GM12892 (cell line): ENCODE data around the gene GARS1.

Experiments used
- DNase-seq: peaks from one replicate; pipeline ENCODE4 v3.0.0; 2011; ENCODE audit not compliant: insufficient read length
- FAIRE-seq: peaks from 2 replicates; lab custom pipeline; 2011; peaks lifted over from hg19 to GRCh38; lab: Jason Lieb, UNC
- POLR2A ChIP-seq: IDR thresholded peaks from 2 replicates; pipeline ENCODE4 v1.6.1; 2011; ENCODE audit warnings: low read depth, low read length, control low read depth
- POLR2AphosphoS5 ChIP-seq: IDR thresholded peaks from 2 replicates; pipeline ENCODE4 v1.6.1; 2011; ENCODE audit warnings: low read depth, low read length, control low read depth
- TAF1 ChIP-seq: IDR thresholded peaks from 2 replicates; pipeline ENCODE4 v1.6.1; 2011; ENCODE audit warnings: low read depth, mild to moderate bottlenecking, control low read depth, low read length, borderline replicate concordance

The GARS1 gene

DNA sequence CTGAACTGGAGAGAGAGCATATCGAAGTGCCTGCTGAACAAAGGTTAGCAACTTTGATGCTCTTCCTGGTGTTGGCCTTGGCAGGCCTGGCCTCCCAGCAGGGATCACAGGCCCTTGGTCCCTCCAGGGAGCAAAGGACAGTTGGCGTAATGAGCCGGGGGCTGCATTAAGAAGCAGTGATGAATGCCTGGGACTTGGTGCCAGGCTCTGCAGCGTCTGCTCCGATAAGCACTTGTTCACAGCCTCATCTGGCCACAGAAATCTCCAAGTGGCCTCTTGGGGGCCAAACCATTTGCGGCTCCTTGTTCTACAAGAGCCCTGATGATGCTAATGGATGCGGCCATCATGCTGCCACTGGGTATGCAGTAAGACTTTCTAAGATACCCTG is 55.7 kb downstream of the GARS1 start:
- TF ChIP-seq POLR2AphosphoS5 (no peak), TAF1 (no peak), POLR2A (no peak)
- no peak for DNase-seq
- FAIRE-seq = no peak

DNA sequence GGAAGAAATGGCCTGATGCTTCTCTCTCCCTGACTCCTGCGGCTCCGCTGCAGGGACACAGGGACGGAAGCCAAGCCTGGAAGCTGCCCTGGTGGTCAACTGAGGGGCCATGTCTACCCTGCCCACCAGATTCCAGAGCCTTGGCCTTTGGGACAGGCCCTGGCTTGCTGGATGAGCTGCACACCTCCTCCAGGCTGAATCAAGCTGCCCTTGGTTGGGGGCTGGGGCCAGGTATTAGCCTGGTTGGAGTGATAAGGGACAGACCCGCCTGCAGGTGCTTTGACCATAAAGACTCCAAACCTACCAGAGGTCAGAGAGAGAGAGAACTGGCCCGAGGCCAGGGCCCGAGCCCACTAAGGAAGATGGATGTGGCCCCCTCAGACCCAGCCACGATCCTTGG is 57.5 kb downstream of the GARS1 start:
- FAIRE-seq = no peak
- no peak for DNase-seq
- no peak for TF ChIP-seq POLR2AphosphoS5
- no peak for TF ChIP-seq POLR2A
- TF ChIP-seq TAF1 = no peak

DNA sequence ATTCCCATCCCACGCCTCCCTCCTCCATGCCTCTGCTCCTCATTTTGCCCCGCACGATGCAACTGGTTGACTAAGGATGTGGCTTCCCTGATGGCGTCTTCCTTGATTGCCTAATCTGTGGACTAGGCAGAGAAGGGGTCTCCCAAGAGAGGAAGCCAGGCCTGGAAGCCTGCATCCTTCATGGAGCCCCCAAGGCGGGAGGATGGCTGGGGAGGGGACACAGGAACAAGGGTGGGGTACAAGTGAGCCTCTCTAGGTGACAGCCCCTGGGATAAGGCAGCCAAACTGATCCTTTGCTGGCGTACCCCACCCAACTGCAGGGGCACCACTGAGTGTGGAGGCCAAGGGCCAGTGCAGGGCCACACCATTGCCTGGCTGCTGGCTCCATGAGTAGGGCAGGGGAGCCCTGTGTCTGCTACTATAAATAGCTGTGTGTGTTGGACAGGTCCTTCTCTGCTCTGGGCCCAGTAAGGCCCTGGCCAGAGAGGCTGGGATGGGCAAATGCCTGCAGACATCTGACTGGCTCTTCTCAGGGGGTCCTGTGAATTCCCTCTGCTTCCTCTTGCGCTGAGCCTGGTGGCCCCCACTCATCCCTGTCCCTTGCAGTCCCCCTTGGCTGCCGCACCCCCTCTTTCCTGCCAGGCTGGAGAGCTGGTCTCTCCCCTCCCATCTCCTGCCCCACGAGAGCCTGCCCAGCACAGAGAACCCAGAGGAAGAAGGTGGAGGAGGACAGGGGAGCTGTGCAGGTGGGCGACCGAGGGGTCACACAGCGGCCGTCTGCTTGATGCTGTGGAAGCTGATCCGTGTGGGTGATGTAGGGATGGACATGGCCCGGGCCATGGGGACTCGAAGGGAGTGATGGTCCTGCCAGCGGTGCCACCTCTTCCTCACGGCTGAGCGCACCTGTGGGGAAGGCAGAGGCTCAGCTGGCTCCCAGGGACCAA is 58.3 kb downstream of the GARS1 start:
- TF ChIP-seq POLR2A (no peak), POLR2AphosphoS5 (no peak)
- FAIRE-seq (no peak), DNase-seq (no peak)

DNA sequence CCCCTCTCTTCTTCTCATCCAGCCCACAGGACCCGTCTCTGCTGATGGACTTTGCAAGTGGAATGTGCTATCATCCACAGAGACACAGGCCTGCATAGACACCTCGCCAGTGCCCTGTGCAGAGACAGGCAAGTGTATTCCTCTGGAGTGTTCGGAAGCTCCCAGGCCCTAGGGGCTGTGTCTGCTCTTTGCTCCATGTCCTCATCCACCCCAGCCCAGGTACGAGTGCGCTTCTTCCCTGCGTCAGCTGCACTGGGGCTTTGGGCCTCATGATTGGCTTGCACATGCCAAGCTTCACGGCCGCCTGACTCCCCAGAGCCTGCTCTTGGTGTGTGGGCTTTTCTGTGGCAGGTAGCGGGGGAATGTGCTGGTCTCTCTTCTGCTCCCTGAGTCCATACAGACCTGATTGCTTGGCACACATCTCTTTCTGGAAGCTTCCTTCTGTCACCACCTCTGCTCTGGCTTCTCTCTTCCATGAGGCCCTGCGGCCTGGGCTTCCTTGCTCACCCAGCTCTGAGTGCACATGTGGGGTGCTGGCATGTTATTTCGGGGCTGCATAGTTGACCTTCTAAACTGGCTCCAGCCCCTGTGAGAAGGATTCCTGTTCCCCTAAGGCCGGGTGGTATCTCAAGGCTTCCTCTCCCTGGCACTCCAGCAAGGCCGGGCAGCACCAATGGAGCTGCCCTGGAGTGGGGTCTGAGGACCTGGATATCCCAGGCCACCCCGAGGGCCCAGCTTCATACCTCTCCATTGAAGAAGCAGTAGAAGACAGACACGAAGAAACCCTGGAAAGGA is 59.8 kb downstream of the GARS1 start:
- FAIRE-seq (no peak), DNase-seq (no peak)
- TF ChIP-seq TAF1 (no peak), POLR2AphosphoS5 (no peak), POLR2A (no peak)

DNA sequence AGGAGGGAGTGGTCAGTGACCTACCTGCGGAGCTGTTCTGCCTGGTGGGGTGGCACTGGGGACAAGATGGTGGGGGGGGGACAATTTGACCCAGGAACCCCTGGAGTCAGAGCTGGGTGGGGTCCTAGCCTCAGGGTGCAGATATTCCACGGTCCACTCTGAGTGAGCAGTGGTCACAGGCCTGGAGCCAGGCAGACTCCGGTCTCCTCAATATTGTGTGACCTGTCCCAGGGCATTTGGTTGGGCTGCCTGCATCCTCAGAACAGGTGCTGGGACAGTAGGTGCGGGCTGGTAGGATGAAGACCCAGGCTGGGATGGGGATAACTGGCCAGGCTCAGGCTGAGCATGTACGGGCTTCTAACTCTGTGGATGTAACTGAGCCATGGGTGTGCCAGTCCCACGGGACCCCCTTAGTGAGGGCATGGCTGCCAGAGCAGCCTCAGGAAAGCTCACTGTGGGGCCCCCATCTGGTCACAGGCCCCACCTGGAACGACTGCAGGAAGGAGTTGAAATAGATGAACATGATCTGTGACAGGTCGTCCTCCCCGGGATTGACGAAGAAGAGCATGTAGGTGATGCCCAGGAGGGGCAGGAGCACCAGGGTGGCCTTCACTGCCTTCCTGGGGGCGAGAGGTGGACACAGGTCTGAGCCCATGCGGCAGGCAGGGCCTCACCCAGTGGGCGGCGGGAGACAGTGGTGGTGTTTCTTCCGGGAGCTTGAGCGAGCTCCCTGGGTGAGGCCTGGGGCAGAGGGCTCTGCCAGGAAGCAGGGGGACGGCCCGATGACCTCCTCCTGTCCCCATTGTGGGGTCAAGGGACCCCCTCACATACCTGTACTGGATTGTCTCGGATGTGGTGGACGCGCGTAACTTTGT is 60.7 kb downstream of the GARS1 start:
- FAIRE-seq = no peak
- no peak for DNase-seq
- TF ChIP-seq TAF1 = no peak
- TF ChIP-seq POLR2A = no peak
- no peak for TF ChIP-seq POLR2AphosphoS5

DNA sequence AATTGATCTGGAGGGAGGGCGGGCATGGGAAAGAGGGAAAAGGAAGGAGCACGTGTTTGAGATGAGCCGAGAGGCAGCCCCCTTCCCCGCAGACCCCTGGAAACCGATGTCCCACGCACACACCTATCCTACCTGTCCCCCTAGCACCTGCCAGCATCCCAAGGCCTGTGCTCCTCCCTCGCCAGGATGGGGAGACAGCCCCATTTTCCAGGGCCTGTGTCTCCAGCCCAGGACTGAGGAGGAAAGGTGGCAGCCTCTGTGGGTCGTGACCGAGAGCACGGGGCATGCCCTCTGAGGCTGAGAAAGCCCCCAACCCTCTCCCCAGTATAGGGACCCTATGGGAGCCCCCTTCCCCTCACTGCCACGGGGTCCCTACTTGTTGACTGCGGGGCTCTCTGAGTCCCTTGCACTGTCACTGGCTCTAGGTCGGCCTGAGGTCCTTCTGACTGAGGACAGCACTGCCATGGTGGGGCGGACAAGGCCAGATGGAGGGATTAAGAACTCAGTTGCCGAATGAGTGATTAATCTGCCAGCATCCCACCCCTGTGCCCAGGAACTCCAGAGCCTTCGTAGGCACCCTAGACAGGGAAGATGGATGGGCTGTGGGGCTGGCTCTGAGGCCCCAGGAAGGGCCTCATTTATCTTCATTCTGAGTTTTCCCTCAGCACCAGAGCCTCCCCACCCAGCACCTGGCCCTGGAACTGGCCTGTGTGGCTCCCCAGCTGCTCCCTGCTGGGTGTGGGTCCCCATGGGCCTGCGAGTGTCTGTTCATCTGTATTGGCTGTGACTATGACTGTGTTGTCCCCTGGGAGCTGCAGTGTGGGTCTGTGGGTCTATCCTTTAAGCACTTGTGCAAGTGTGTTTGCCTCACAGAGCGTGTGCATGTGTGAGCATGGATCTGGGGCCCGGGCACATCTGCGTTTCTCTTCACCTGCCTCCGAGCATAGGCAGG is 61.6 kb downstream of the GARS1 start:
- TF ChIP-seq POLR2AphosphoS5 = no peak
- TF ChIP-seq TAF1 = no peak
- no peak for TF ChIP-seq POLR2A
- FAIRE-seq (no peak), DNase-seq (no peak)

DNA sequence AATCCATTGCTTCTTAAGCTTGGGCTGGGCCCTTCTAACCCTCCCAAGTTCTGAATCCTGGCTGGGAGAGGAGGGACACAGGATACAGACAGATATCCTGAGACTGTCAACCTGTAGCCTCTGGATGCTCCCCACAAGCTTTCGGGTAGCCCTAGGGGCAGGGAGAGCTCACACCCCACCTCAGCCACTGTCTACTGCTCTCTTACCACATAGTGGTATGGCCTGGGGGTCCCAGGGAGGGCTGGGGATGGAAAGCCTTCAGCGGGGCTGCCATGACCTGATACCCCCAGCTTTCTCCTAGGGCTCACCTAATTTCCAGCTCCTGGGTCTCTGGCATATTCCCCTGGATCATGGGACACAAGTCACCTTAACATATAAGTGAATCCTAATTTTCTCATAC is 62.5 kb downstream of the GARS1 start:
- no peak for DNase-seq
- FAIRE-seq = no peak
- no peak for TF ChIP-seq POLR2A
- no peak for TF ChIP-seq POLR2AphosphoS5
- no peak for TF ChIP-seq TAF1

DNA sequence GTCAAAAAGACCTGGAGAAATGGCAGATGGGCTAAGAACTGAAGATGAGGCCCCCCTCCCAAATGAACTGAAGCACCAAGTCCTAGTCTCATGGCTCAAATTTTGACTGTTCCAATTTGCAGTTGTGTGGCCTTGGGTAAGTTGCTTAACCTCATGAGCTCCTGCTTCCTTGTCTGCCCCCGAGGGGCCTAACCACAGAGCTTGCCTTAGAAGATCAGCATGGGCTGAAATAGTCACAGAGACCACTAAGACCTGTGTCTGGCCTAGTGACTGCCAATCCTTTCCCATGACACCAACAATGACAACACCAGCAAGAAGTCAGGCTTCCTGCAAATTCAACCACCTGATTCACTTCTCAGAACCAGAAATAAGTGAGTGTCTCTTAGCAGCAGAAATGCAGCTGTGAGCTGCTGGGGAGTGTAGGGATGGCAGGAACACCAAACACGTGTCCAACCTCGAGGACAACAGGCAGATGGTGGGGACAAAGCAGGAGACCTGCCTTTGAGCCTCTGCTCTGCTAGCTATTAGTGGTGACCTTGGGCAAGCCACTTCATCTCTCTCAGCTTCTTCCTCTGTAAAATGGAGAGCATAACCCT is 63.9 kb downstream of the GARS1 start:
- DNase-seq = no peak
- FAIRE-seq = no peak
- TF ChIP-seq POLR2AphosphoS5 (no peak), TAF1 (no peak), POLR2A (no peak)

DNA sequence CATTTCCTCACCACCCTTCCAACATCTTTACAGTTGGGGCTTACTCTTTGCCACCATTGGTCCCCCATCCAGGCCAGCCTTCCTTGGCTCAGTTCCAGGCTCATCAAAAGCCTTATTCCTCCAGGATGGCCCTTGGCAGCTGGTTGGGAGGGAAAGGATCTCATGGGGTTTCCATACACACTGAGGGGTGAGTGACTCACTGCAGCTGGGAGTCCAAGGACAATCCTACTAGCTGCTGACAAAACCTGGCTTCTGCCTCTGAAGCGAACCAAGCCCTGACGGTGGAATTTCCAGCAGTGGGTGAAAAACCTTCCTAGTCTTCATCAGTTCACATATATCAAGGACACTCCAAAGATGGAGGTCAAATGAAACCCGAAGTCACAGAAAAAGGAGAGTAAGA is 64.6 kb downstream of the GARS1 start:
- FAIRE-seq (no peak), DNase-seq (no peak)
- TF ChIP-seq POLR2A = no peak
- no peak for TF ChIP-seq POLR2AphosphoS5
- no peak for TF ChIP-seq TAF1

DNA sequence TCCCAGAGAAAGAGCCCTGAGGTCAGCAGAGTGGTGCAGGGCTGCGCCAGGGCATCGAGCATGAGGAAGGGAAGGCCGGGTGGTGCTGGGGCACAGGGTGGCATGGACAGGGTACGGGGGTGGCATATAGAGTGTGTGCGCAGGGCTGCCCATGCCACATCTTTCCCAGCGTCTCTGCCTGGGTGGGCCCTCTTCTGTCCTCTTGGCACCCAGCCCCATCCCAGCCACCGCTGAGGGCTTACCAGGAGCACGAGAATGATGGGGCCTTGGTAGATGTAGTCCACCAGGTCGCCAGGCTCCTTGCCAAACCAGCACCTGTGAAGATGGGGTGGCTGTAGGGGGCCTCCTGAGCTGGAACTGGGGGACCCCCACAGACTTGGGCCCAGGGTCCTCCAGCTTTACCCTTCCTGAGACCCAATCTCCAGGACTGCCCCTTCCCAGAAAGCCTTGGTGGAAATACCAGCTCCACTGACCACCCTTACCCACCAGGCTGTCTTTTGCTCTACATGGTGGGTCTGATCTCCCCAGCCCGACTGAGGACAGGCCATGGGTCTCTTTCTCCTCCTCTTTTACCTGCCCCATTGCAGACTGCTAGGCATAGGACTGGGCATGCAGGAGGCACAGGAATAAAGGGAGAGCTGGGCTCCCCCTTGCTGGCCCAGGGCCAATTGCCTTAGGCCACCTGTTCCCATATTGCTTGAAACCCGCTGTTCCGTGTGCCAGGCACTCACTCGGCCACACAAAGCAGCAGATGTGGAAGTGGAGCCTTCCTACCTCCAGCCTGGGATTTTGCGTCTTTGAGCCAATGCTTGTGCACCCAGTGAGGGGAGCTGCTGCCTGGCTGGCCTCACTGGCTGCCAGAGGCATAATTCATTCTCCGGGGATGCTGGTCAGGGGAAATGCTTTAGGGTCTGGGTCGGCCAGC is 65.9 kb downstream of the GARS1 start:
- TF ChIP-seq POLR2AphosphoS5 (no peak), POLR2A (no peak), TAF1 (no peak)
- FAIRE-seq (no peak), DNase-seq (no peak)
